A549 (cell line): ENCODE measurements around the gene PCGF2. TPM values are rescaled to one million over a fixed set of nuclear protein-coding genes. Genes with fewer than 3 reads are reported as not detected.

Source experiments
- ATAC-seq, 2 experiments: fragments of 200-7000 bp in 1 of 2; fragments of >200 bp in 1 of 2; cut with Nextera tagmentation in 1 of 2; cut with Tn5 transposase in 1 of 2; 3 replicates each; pipeline versions ENCODE4 v1.8.0 to v1.9.1; 2018 to 2020; ENCODE audit warnings: mild to moderate bottlenecking in 1 of 2, moderate library complexity in 1 of 2
- CTCF ChIA-PET: fragments of 300-600 bp; sonication (Branson Sonifier 250); formaldehyde crosslinking; extraction: SDS; loops from one replicate; lab custom pipeline; 2021; ENCODE audit warnings: antibody characterized with exemption, inconsistent platforms; lab: Yijun Ruan, JAX
- POLR2A ChIA-PET: fragments of 350-600 bp; formaldehyde crosslinking; extraction: SDS; loops from one replicate; lab custom pipeline; 2021; ENCODE audit warnings: antibody characterized with exemption, inconsistent platforms; lab: Yijun Ruan, JAX
- DNase-seq, 2 experiments: peaks; one replicate each; pipeline versions ENCODE4 v3.0.0 to v3.0.0-alpha.2; 2011 to 2016; ENCODE audit warnings: low read depth in 1 of 2, low spot score in 1 of 2
- FAIRE-seq: peaks from 2 replicates; lab custom pipeline; 2011; peaks lifted over from hg19 to GRCh38; lab: Jason Lieb, UNC
- H3K27ac ChIP-seq, 2 experiments: fragments of >200 bp; sonication (Bioruptor Twin); formaldehyde crosslinking; 3 replicates each; pipeline ENCODE4 v1.5.1; 2016 to 2017
- H3K4me1 ChIP-seq: fragments of >200 bp; sonication (Bioruptor Twin); formaldehyde crosslinking; 3 replicates; pipeline ENCODE4 v1.6.1; 2016
- H3K4me2 ChIP-seq: fragments of >200 bp; sonication (Bioruptor Twin); formaldehyde crosslinking; 3 replicates; pipeline ENCODE4 v1.6.1; 2016
- H3K4me3 ChIP-seq: fragments of >200 bp; sonication (Bioruptor Twin); formaldehyde crosslinking; 3 replicates; pipeline ENCODE4 v1.5.1; 2016
- H3K9me3 ChIP-seq: fragments of >200 bp; sonication (Bioruptor Twin); formaldehyde crosslinking; 3 replicates; pipeline ENCODE4 v1.6.1; 2016
- BCL3 ChIP-seq: fragments of >200 bp; sonication (Bioruptor Twin); formaldehyde crosslinking; IDR thresholded peaks from 3 replicates; pipeline ENCODE4 v1.6.1; 2016
- EHF ChIP-seq: fragments of 250-450 bp; sonication (Bioruptor Pico); IDR thresholded peaks from 2 replicates; pipeline ENCODE4 v1.5.0; 2020; ENCODE audit warnings: mild to moderate bottlenecking
- EHMT2 ChIP-seq: fragments of 200-600 bp; sonication (generic); IDR thresholded peaks from 2 replicates; pipeline ENCODE4 v1.6.1; 2016; ENCODE audit warnings: antibody characterized with exemption, low read depth, mild to moderate bottlenecking, moderate library complexity
- ELK1 ChIP-seq: fragments of 150-350 bp; IDR thresholded peaks from 2 replicates; pipeline ENCODE4 v1.6.1; 2014; ENCODE audit warnings: low read depth, mild to moderate bottlenecking, low read length
- ESRRA ChIP-seq: fragments of 150-350 bp; IDR thresholded peaks from 2 replicates; pipeline ENCODE4 v1.6.1; 2014; ENCODE audit warnings: mild to moderate bottlenecking, low read length, borderline replicate concordance
- FOSB ChIP-seq: fragments of 250-450 bp; sonication (Bioruptor Pico); IDR thresholded peaks from 2 replicates; pipeline ENCODE4 v1.5.0; 2020; ENCODE audit warnings: mild to moderate bottlenecking, moderate library complexity
- FOSL2 ChIP-seq, 2 experiments: fragments of 450-650 bp in 1 of 2; fragments of >200 bp in 1 of 2; sonication (Bioruptor Twin) in 1 of 2; formaldehyde crosslinking; IDR thresholded peaks; 2 replicates each; pipeline versions ENCODE4 v1.5.0 to v1.6.1; 2016 to 2020; ENCODE audit warnings: mild to moderate bottlenecking in 1 of 2, moderate library complexity in 1 of 2
- FOXS1 ChIP-seq: fragments of 250-450 bp; sonication (Bioruptor Pico); IDR thresholded peaks from 2 replicates; pipeline ENCODE4 v1.5.0; 2020; ENCODE audit warnings: mild to moderate bottlenecking, moderate library complexity
- HES2 ChIP-seq: fragments of >200 bp; sonication (Bioruptor Twin); formaldehyde crosslinking; IDR thresholded peaks from 2 replicates; pipeline ENCODE4 v1.6.1; 2016
- HEYL ChIP-seq: fragments of 250-450 bp; sonication (Bioruptor Pico); IDR thresholded peaks from 2 replicates; pipeline ENCODE4 v1.8.0; 2021; ENCODE audit warnings: mild to moderate bottlenecking, moderate library complexity
- HOXA7 ChIP-seq: fragments of 250-450 bp; sonication (Bioruptor Pico); IDR thresholded peaks from 2 replicates; pipeline ENCODE4 v1.5.0; 2020; ENCODE audit warnings: mild to moderate bottlenecking, moderate library complexity
- HOXB13 ChIP-seq: fragments of 250-450 bp; sonication (Bioruptor Pico); IDR thresholded peaks from 2 replicates; pipeline ENCODE4 v1.5.0; 2020; ENCODE audit warnings: low read depth, mild to moderate bottlenecking, moderate library complexity
- JUN ChIP-seq, 2 experiments: fragments of >200 bp; sonication (Bioruptor Twin); formaldehyde crosslinking; IDR thresholded peaks; 2 replicates in 1 of 2; 3 replicates in 1 of 2; pipeline ENCODE4 v1.6.1; 2016 to 2017
- KDM1A ChIP-seq: fragments of 200-600 bp; sonication (generic); IDR thresholded peaks from 2 replicates; pipeline ENCODE4 v1.6.1; 2016; ENCODE audit warnings: low read depth, mild to moderate bottlenecking
- MAFK ChIP-seq: fragments of 450-650 bp; IDR thresholded peaks from 2 replicates; pipeline ENCODE4 v1.6.1; 2014; ENCODE audit not compliant: partially characterized antibody
- POLR2A ChIP-seq: IDR thresholded peaks from 2 replicates; pipeline ENCODE4 v1.6.1; 2012; ENCODE audit warnings: mild to moderate bottlenecking, low read length
- RAD21 ChIP-seq, 2 experiments: fragments of >200 bp in 1 of 2; sonication (Bioruptor Twin) in 1 of 2; formaldehyde crosslinking in 1 of 2; IDR thresholded peaks in 1 of 2; conservative IDR thresholded peaks in 1 of 2; 2 replicates in 1 of 2; 3 replicates in 1 of 2; pipeline ENCODE4 v1.6.1; 2012 to 2018; ENCODE audit warnings: inconsistent platforms in 1 of 2
- RARB ChIP-seq: fragments of 250-450 bp; sonication (Bioruptor Pico); IDR thresholded peaks from 2 replicates; pipeline ENCODE4 v1.8.0; 2021; ENCODE audit warnings: mild to moderate bottlenecking, moderate library complexity
- RNF2 ChIP-seq: fragments of 200-600 bp; sonication (generic); IDR thresholded peaks from 2 replicates; pipeline ENCODE4 v1.6.1; 2016; ENCODE audit warnings: low read depth, mild to moderate bottlenecking, antibody characterized with exemption, moderate library complexity, borderline replicate concordance
- SMC3 ChIP-seq: fragments of >200 bp; sonication (Bioruptor Twin); formaldehyde crosslinking; IDR thresholded peaks from 3 replicates; pipeline ENCODE4 v1.6.1; 2018; ENCODE audit warnings: inconsistent platforms
- SREBF2 ChIP-seq: fragments of 450-650 bp; IDR thresholded peaks from 2 replicates; pipeline ENCODE4 v1.6.1; 2014; ENCODE audit warnings: mild to moderate bottlenecking, moderate library complexity
- TP53 ChIP-seq: fragments of 250-450 bp; sonication (Bioruptor Pico); IDR thresholded peaks from 2 replicates; pipeline ENCODE4 v1.5.0; 2021; ENCODE audit warnings: mild to moderate bottlenecking, moderate library complexity
- ZC3H11A ChIP-seq: fragments of 450-650 bp; IDR thresholded peaks from 2 replicates; pipeline ENCODE4 v1.6.1; 2014; ENCODE audit warnings: antibody characterized with exemption, mild to moderate bottlenecking
- ZFP36 ChIP-seq: fragments of 450-650 bp; IDR thresholded peaks from 2 replicates; pipeline ENCODE4 v1.6.1; 2014; ENCODE audit warnings: borderline replicate concordance; ENCODE audit not compliant: partially characterized antibody
- ZNF302 ChIP-seq: fragments of 250-450 bp; sonication (Bioruptor Pico); IDR thresholded peaks from 2 replicates; pipeline ENCODE4 v1.9.0; 2021; ENCODE audit warnings: inconsistent platforms, mild to moderate bottlenecking, moderate library complexity
- WGBS: methylation state at CpG from one replicate; pipeline ENCODE4 v1.1.6; 2017; ENCODE audit errors: missing lambda C conversion rate; 5-methylcytosine and 5-hydroxymethylcytosine counted together
- polyA plus RNA-seq, 4 experiments: library from polyadenylated mRNA; depleted of rRNA in 3 of 4; stranded (reverse); fragments of >200 nt; fragmentation: RNase III in 1 of 4; extraction: RNeasy Plus Mini Kit Qiagen cat#74134 plus additional on column Dnase treatment in 1 of 4; gene quantifications; 2 replicates in 3 of 4; 3 replicates in 1 of 4; pipeline ENCODE4 v1.2.3, GENCODE V29; 2011 to 2017
- TF ChIP-seq, protein P1 (sequence below): IDR thresholded peaks from 2 replicates; pipeline ENCODE4 v1.6.1; 2012; ENCODE audit warnings: low read depth, borderline replicate concordance

The PCGF2 gene
- polyA plus RNA-seq, 2 of the 4 experiments (the other 2 are of a cell fraction) = 19.9 to 43.6 TPM

GRCh38 chr17:38725066-38725465, 23.1 kb downstream of the PCGF2 start:
- DNase-seq (no peak), FAIRE-seq (no peak), ATAC-seq (peak in 1 of 2 experiments; percentile 9; a peak in 2 of 6 replicates)
- POLR2A ChIA-PET = no interaction called here
- 87% methylated on average over 10 of the region's 10 CpGs for WGBS
- CTCF ChIA-PET = interaction anchor here (1.3 to 12.9 kb wide), 5 partner anchors 10 to 58 kb away, joined by 3 to 102 read pairs (median 4); no protein-coding TSS in a partner anchor
- H3K27ac ChIP-seq = no peak overlapping the region
- peaks cover 12% of the 10 kb centered on the region; the same call in 2 of the 3 replicates for H3K4me1 ChIP-seq
- TF ChIP-seq FOSL2 (IDR thresholded peaks at IDR 0.05) (no peak), FOSL2 (CRISPR knock-in tag; IDR thresholded peaks at IDR 0.05) (no peak), JUN (IDR thresholded peaks at IDR 0.05) (no peak), FOXS1 (no peak), HEYL (CRISPR knock-in tag) (no peak), ESRRA (no peak), MAFK (no peak), POLR2A (no peak), ZNF302 (no peak), ELK1 (no peak), RAD21 (conservative IDR thresholded peaks at IDR 0.05 in 1 of 2, IDR thresholded peaks at IDR 0.05 in 1 of 2) (no peak)
- TF ChIP-seq, protein P1, sequence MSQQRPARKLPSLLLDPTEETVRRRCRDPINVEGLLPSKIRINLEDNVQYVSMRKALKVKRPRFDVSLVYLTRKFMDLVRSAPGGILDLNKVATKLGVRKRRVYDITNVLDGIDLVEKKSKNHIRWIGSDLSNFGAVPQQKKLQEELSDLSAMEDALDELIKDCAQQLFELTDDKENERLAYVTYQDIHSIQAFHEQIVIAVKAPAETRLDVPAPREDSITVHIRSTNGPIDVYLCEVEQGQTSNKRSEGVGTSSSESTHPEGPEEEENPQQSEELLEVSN = no peak
- no peaks in the 10 kb centered on the region for H3K9me3 ChIP-seq
- H3K4me2 ChIP-seq = no peak overlapping the region
- H3K4me3 ChIP-seq = no peak overlapping the region

GRCh38 chr17:38724337-38724988, 23.7 kb downstream of the PCGF2 start:
- Histone ChIP-seq H3K4me3 (no peak overlapping the region), H3K9me3 (no peaks in the 10 kb centered on the region), H3K4me2 (no peak overlapping the region), H3K27ac (no peak overlapping the region), H3K4me1 (peaks cover 9% of the 10 kb centered on the region; the same call in 2 of the 3 replicates)
- ATAC-seq (no peak), DNase-seq (no peak), FAIRE-seq (no peak)
- ChIA-PET CTCF (interaction anchor here (1.3 to 12.9 kb wide), 6 partner anchors 11 to 57 kb away, joined by 3 to 102 read pairs (median 4); no protein-coding TSS in a partner anchor), POLR2A (no interaction called here)
- WGBS = 84% methylated on average over 13 of the region's 16 CpGs
- TF ChIP-seq RARB = no peak
- no peak for TF ChIP-seq BCL3
- no peak for TF ChIP-seq JUN (IDR thresholded peaks at IDR 0.05)
- no peak for TF ChIP-seq KDM1A
- TF ChIP-seq EHF (CRISPR knock-in tag) = no peak

DNA sequence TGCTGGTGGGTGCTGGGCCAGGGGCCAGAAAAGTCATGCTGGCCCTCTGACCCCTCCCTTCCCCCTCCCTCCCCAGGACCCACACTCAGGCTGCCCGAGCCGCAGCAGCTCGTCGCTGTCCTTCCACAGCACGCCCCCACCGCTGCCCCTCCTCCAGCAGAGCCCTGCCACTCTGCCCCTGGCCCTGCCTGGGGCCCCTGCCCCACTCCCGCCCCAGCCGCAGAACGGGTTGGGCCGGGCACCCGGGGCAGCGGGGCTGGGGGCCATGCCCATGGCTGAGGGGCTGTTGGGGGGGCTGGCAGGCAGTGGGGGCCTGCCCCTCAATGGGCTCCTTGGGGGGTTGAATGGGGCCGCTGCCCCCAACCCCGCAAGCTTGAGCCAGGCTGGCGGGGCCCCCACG, 26.3 kb downstream of the PCGF2 start:
- no peak for DNase-seq
- TF ChIP-seq FOSL2 (IDR thresholded peaks at IDR 0.05) (no peak), FOSL2 (CRISPR knock-in tag; IDR thresholded peaks at IDR 0.05) (no peak), ZC3H11A (no peak)
- ChIA-PET POLR2A (no interaction called here), CTCF (interaction anchor here (1.5 to 12.9 kb wide), 4 partner anchors 10 to 35 kb away, joined by 5 to 102 read pairs (median 12); no protein-coding TSS in a partner anchor)
- no peak for FAIRE-seq
- Histone ChIP-seq H3K4me1 (peaks cover 12% of the 10 kb centered on the region), H3K4me3 (no peak overlapping the region), H3K27ac (no peak overlapping the region), H3K4me2 (no peak overlapping the region), H3K9me3 (no peaks in the 10 kb centered on the region)
- WGBS = 92% methylated on average over 7 of the region's 16 CpGs
- ATAC-seq = no peak

DNA sequence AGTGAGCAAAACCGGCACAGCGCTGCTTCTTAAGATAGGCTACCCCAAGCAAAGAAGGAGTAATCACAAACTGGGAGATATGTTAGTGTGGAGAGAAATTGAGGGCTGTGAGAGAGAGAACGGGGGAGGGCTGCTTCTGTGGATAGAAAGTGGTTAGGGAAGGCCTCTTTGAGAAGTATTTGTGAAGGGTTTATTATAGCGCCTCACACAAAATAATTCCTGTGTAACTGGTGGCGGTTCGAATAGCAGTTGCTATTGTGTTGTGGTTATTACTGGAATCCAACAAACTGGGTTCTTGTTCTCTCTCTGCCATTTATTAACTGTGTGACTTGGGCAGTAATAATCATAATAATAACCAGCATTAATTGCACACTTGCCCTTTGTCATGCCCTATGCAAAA, 27.2 kb downstream of the PCGF2 start:
- ATAC-seq (no peak), DNase-seq (no peak), FAIRE-seq (no peak)
- Histone ChIP-seq H3K4me1 (peaks cover 8% of the 10 kb centered on the region), H3K9me3 (no peaks in the 10 kb centered on the region), H3K4me2 (no peak overlapping the region), H3K27ac (no peak overlapping the region), H3K4me3 (no peak overlapping the region)
- ChIA-PET CTCF (interaction anchor here (1.7 to 12.9 kb wide), 3 partner anchors 9 to 15 kb away, joined by 6 to 102 read pairs (median 18); no protein-coding TSS in a partner anchor), POLR2A (no interaction called here)
- 87% methylated on average over 6 of the region's 6 CpGs for WGBS
- TF ChIP-seq HES2 (no peak), HOXB13 (no peak), JUN (IDR thresholded peaks at IDR 0.05) (no peak), EHMT2 (no peak), ZFP36 (no peak), FOSB (CRISPR knock-in tag) (no peak), SMC3 (no peak), RARB (no peak), HOXA7 (CRISPR knock-in tag) (no peak), SREBF2 (no peak), EHF (CRISPR knock-in tag) (no peak), POLR2A (no peak), TP53 (CRISPR knock-in tag) (no peak), RNF2 (no peak)
